ENCODE results near the gene UAP1L1. TPM values are rescaled to one million over a fixed set of nuclear protein-coding genes. Genes with fewer than 3 reads are reported as not detected.
"Not testable (repeated sequence)": the region's sequence is repeated elsewhere in the genome, so short reads cannot be mapped to it uniquely, and the experiment has no call there.

UAP1L1 gene
- total and polyA plus RNA-seq, 2 of the 4 experiments (the other 2 are of a cell fraction), result 2.3 to 9.8 TPM

DNA sequence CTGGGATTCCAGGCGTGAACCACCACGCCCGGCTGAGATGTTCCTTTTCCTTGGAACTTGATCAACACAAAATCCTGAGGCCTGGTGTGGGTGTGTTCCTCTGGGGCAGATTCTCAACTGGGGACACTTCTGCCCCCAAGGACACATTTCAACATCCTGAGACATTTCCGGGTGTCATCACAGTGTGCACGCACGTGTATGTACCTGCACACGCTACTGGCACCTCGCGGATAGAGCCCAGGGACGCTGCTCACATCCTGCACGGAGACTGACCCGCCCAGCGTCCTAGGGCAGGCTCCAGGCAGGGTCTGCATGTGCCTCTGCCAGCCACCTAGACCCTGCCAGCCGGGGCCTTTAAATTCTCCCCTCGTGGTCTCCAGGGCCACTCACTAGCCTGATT, 14.9 kb upstream of the UAP1L1 start:
- Histone ChIP-seq H2BK20ac (ENCODE audit: low read depth, low read length) (no peak overlapping the region), H3K4ac (ENCODE audit: low read depth, low read length) (no peak overlapping the region), H3K36me3 (ENCODE audit: control insufficient read depth, insufficient read depth, low read length) (no peaks in the 10 kb centered on the region), H2AK9ac (replicated peaks; ENCODE audit: low read depth, low read length, poor library complexity) (no peak overlapping the region), H3K9me1 (ENCODE audit: insufficient read depth, low read length) (no peaks in the 10 kb centered on the region), H4K8ac (ENCODE audit: low read depth in 2 of 2, low read length in 2 of 2) (no peak overlapping the region), H4K20me1 (ENCODE audit: insufficient read depth, low read length) (no peaks in the 10 kb centered on the region), H2AFZ (replicated peaks; ENCODE audit: low read length, poor library complexity) (no peak overlapping the region), H3K27me3 (ENCODE audit: control insufficient read depth, insufficient read depth, low read length) (peaks cover 2% of the 10 kb centered on the region; the same call in 1 of the 2 replicates), H4K5ac (ENCODE audit: low read depth, low read length) (no peak overlapping the region), H3K56ac (ENCODE audit: extremely low read depth, insufficient read depth, low read length) (no peak overlapping the region), H3K9me3 (ENCODE audit: control insufficient read depth, insufficient read depth, low read length) (no peaks in the 10 kb centered on the region), H3K14ac (replicated peaks; ENCODE audit: low read depth, low read length) (no peak overlapping the region), H2BK15ac (ENCODE audit: low read depth, low read length) (no peak overlapping the region), H2BK120ac (ENCODE audit: low read depth, low read length) (no peak overlapping the region), H2AK5ac (ENCODE audit: low read depth, low read length) (no peak overlapping the region), H3K4me3 (ENCODE audit: insufficient read depth, low read depth, low read length) (no peak overlapping the region), H3K79me1 (ENCODE audit: low read depth in 1 of 2, low read length in 2 of 2) (no peaks in the 10 kb centered on the region), H3K18ac (ENCODE audit: low read depth, low read length) (no peak overlapping the region), H3K4me1 (ENCODE audit: control insufficient read depth, insufficient read depth, low read length) (no peaks in the 10 kb centered on the region), H4K91ac (ENCODE audit: insufficient read depth, low read depth, low read length) (no peak overlapping the region), H3K9ac (ENCODE audit: low read depth, low read length) (no peak overlapping the region), H3K27ac (ENCODE audit: insufficient read depth, low read length) (no peak overlapping the region), H2BK5ac (ENCODE audit: low read depth, low read length, poor library complexity, severe bottlenecking) (no peak overlapping the region), H3K4me2 (ENCODE audit: low read depth, low read length) (no peak overlapping the region), H3K23ac (ENCODE audit: low read depth, low read length) (no peak overlapping the region)
- ChIA-PET POLR2A (ENCODE audit: unreplicated experiment) (no interaction called here), CTCF (no interaction called here)
- BruUV-seq (replicated peaks), result no TSS peak
- no peak for DNase-seq
- 92% methylated on average over 8 of the region's 15 CpGs; no CpG with 5 or more reads in 1 of the 2 experiments for WGBS, 2 experiments (ENCODE audit: extremely low coverage in 2 of 2, insufficient read length in 1 of 2)
- intact Hi-C loops (cut with micrococcal nuclease), result no loop called here
- no peak for TF ChIP-seq NFE2L2 (IDR thresholded peaks at IDR 0.05; ENCODE audit: low read depth, low read length)
- TF ChIP-seq, protein P1, sequence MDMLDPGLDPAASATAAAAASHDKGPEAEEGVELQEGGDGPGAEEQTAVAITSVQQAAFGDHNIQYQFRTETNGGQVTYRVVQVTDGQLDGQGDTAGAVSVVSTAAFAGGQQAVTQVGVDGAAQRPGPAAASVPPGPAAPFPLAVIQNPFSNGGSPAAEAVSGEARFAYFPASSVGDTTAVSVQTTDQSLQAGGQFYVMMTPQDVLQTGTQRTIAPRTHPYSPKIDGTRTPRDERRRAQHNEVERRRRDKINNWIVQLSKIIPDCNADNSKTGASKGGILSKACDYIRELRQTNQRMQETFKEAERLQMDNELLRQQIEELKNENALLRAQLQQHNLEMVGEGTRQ (IDR thresholded peaks at IDR 0.05; ENCODE audit: low read depth, low read length), result no peak
- no peak for TF ChIP-seq RFX5 (IDR thresholded peaks at IDR 0.05; ENCODE audit: low read depth, low read length)
- TF ChIP-seq POLR2A (IDR thresholded peaks at IDR 0.05; ENCODE audit: low read depth, low read length), result no peak
- TF ChIP-seq BHLHE40 (IDR thresholded peaks at IDR 0.05; ENCODE audit: low read depth, low read length), result no peak
- TF ChIP-seq CEBPB (IDR thresholded peaks at IDR 0.05; ENCODE audit: low read depth, low read length), result no peak
- TF ChIP-seq RAD21 (IDR thresholded peaks at IDR 0.05; ENCODE audit: low read length), result no peak
- TF ChIP-seq MXI1 (IDR thresholded peaks at IDR 0.05; ENCODE audit: borderline replicate concordance, low read depth, low read length), result no peak
- TF ChIP-seq SMC3 (IDR thresholded peaks at IDR 0.05; ENCODE audit: low read depth, low read length), result no peak
- in situ Hi-C loops (cut with MboI; ENCODE audit: low sequenced_read_pairs), result no loop called here
- ATAC-seq (ENCODE audit: low read depth), result no peak
- dilution Hi-C loops (cut with HindIII; ENCODE audit: low sequenced_read_pairs, unreplicated experiment), result no loop called here

DNA sequence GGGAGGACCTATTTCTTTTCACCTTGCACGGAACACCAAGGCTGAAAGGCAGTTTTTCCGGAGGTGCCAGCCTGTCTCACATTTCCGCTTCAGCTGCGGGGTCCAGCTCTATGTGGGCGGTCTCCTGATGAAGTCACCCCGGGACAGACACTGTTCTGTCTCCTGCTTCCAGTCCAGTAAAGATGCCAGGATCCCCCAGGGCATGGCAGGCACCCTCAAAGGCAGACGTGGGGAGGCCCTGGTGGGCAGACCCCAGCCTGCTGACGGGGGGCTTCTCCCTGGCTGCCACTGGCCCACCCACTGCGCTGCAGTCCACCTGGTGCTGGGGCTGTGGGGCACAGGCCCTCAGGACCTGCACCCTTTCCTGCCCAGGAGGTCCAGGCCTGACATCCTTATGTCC, 14.5 kb upstream of the UAP1L1 start:
- H3K4me2 ChIP-seq (ENCODE audit: low read depth, low read length); H3K23ac ChIP-seq (ENCODE audit: low read depth, low read length); H3K4ac ChIP-seq (ENCODE audit: low read depth, low read length); H2AK5ac ChIP-seq (ENCODE audit: low read depth, low read length); H2BK20ac ChIP-seq (ENCODE audit: low read depth, low read length); in situ Hi-C loops (cut with MboI; ENCODE audit: low sequenced_read_pairs); POLR2A ChIA-PET (ENCODE audit: unreplicated experiment); ATAC-seq (ENCODE audit: low read depth); H3K9ac ChIP-seq (ENCODE audit: low read depth, low read length); H3K36me3 ChIP-seq (ENCODE audit: control insufficient read depth, insufficient read depth, low read length); H2BK5ac ChIP-seq (ENCODE audit: low read depth, low read length, poor library complexity, severe bottlenecking); H3K9me1 ChIP-seq (ENCODE audit: insufficient read depth, low read length); H4K91ac ChIP-seq (ENCODE audit: insufficient read depth, low read depth, low read length); dilution Hi-C loops (cut with HindIII; ENCODE audit: low sequenced_read_pairs, unreplicated experiment); H3K56ac ChIP-seq (ENCODE audit: extremely low read depth, insufficient read depth, low read length); H4K20me1 ChIP-seq (ENCODE audit: insufficient read depth, low read length); H3K27me3 ChIP-seq (ENCODE audit: control insufficient read depth, insufficient read depth, low read length); H3K9me3 ChIP-seq (ENCODE audit: control insufficient read depth, insufficient read depth, low read length); BruUV-seq (replicated peaks); intact Hi-C loops (cut with micrococcal nuclease); H2BK120ac ChIP-seq (ENCODE audit: low read depth, low read length); H3K18ac ChIP-seq (ENCODE audit: low read depth, low read length); H2BK15ac ChIP-seq (ENCODE audit: low read depth, low read length); H3K4me3 ChIP-seq (ENCODE audit: insufficient read depth, low read depth, low read length); H4K8ac ChIP-seq (ENCODE audit: low read depth in 2 of 2, low read length in 2 of 2); H3K14ac ChIP-seq (replicated peaks; ENCODE audit: low read depth, low read length); H3K4me1 ChIP-seq (ENCODE audit: control insufficient read depth, insufficient read depth, low read length); H3K27ac ChIP-seq (ENCODE audit: insufficient read depth, low read length); DNase-seq; H3K79me1 ChIP-seq (ENCODE audit: low read depth in 1 of 2, low read length in 2 of 2); H2AK9ac ChIP-seq (replicated peaks; ENCODE audit: low read depth, low read length, poor library complexity); H4K5ac ChIP-seq (ENCODE audit: low read depth, low read length); H2AFZ ChIP-seq (replicated peaks; ENCODE audit: low read length, poor library complexity): not testable (repeated sequence)
- WGBS, 2 experiments (ENCODE audit: extremely low coverage in 2 of 2, insufficient read length in 1 of 2), result no CpG with 5 or more reads among the region's 9 CpGs
- CTCF ChIA-PET, result interaction anchor here (1.2 to 1.9 kb wide), 2 partner anchors 16 to 24 kb away, joined by 5 to 17 read pairs; partner anchors contain the start of genes MAN1B1 and NPDC1
